ENCODE results near the gene BICD1.

DNA sequence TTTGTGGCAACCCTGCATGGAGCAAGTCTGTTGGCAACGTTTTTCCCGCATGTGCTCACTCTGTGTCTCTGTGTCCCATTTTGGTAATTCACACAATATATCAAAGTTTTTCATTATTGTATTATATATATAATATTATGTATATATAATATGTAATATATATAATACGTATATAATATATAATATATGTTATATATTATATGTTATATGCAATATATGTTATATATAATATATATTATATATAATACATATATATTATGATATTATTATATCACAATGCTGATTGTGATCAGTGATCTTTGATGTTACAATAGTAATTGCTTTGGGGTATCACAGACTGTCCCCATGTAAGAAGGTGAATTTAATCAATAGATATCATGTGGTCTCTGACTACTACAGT is 84.8 kb downstream of the BICD1 start:
- TF ChIP-seq, protein P1, sequence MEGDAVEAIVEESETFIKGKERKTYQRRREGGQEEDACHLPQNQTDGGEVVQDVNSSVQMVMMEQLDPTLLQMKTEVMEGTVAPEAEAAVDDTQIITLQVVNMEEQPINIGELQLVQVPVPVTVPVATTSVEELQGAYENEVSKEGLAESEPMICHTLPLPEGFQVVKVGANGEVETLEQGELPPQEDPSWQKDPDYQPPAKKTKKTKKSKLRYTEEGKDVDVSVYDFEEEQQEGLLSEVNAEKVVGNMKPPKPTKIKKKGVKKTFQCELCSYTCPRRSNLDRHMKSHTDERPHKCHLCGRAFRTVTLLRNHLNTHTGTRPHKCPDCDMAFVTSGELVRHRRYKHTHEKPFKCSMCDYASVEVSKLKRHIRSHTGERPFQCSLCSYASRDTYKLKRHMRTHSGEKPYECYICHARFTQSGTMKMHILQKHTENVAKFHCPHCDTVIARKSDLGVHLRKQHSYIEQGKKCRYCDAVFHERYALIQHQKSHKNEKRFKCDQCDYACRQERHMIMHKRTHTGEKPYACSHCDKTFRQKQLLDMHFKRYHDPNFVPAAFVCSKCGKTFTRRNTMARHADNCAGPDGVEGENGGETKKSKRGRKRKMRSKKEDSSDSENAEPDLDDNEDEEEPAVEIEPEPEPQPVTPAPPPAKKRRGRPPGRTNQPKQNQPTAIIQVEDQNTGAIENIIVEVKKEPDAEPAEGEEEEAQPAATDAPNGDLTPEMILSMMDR (IDR thresholded peaks at IDR 0.05), result no peak
- no peak for TF ChIP-seq POLR2A (IDR thresholded peaks at IDR 0.05)

Measured in right lobe of liver (tissue), 4 donors.